ENCODE measurements around the gene TTC24.

The TTC24 gene

DNA sequence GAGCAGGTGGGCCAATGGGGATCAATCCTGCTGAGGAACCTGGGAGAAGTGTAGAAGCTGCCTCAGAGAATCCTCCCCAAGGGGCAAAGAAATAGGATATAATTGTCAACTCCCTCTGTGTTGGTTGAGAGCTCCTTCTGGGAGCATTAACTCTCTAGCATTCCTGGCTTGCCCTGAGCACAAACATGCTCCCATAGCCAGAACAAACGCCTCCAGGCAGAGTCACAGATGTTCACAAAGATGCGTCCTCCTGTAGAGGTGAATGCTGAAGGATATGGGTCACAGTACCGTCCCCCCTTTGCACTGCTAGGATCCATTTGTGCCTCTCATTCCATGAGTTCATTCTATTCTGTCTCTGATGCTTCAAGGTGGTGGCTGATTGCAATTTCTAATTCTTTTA is 52.8 kb downstream of the TTC24 start:
- TF ChIP-seq CTBP1 (IDR thresholded peaks at IDR 0.05; ENCODE audit: borderline replicate concordance) (no peak), LEF1 (IDR thresholded peaks at IDR 0.05; ENCODE audit: borderline replicate concordance) (no peak), ZNF384 (IDR thresholded peaks at IDR 0.05) (no peak), FOXA1 (IDR thresholded peaks at IDR 0.05) (no peak), ARNT (IDR thresholded peaks at IDR 0.05) (no peak), NFRKB (IDR thresholded peaks at IDR 0.05) (no peak), SUZ12 (IDR thresholded peaks at IDR 0.05) (no peak), SP1 (IDR thresholded peaks at IDR 0.05) (no peak), FOXM1 (IDR thresholded peaks at IDR 0.05; ENCODE audit: borderline replicate concordance) (no peak)
- POLR2A ChIA-PET: interaction anchor here (2.0 kb wide), 1 partner anchor 29 kb away, joined by 5 read pairs; no protein-coding TSS in a partner anchor
- DNase-seq (ENCODE audit: extremely low spot score): no peak
- CTCF ChIA-PET: interaction anchor here (0.8 to 2.0 kb wide), 4 partner anchors 8 to 46 kb away, joined by 3 to 11 read pairs (median 3); no protein-coding TSS in a partner anchor

Measured in HEK293T (cell line).